Adrenal gland (tissue), 12 donors: Measurements from ENCODE around the gene MSN. TPM values are rescaled to one million over a fixed set of nuclear protein-coding genes. Genes with fewer than 3 reads are reported as not detected.

Source experiments
- DNase-seq, 7 donors: peaks; one replicate each; pipeline ENCODE4 v3.0.0-alpha.2; 2019 to 2020
- H3K27ac ChIP-seq, 5 donors: fragments of 200-600 bp; sonication (generic) in 4 of 5; 1 replicate in 3 of 5; 2 replicates in 2 of 5; pipeline versions ENCODE4 v1.5.1 to v1.8.0; 2016 to 2020; ENCODE audit warnings: mild to moderate bottlenecking in 1 of 5
- H3K27me3 ChIP-seq: fragments of 200-600 bp; 2 replicates; pipeline ENCODE4 v1.8.0; 2021
- H3K36me3 ChIP-seq, 2 donors: fragments of 200-600 bp; replicated peaks in 1 of 2; 1 replicate in 1 of 2; 2 replicates in 1 of 2; pipeline versions ENCODE4 v1.5.1 to v1.8.0; 2018 to 2022
- H3K4me1 ChIP-seq, 2 donors: fragments of 200-600 bp; replicated peaks in 1 of 2; 1 replicate in 1 of 2; 2 replicates in 1 of 2; pipeline versions ENCODE4 v1.5.1 to v1.8.0; 2018 to 2021
- H3K4me3 ChIP-seq, 4 donors: fragments of 200-600 bp; sonication (generic) in 3 of 4; one replicate each; pipeline ENCODE4 v1.5.1; 2016 to 2018
- H3K9me3 ChIP-seq, 3 donors: fragments of 200-600 bp; sonication (generic) in 1 of 3; replicated peaks in 1 of 3; 1 replicate in 2 of 3; 2 replicates in 1 of 3; pipeline versions ENCODE4 v1.5.1 to v1.8.0; 2016 to 2021
- CTCF ChIP-seq, 6 experiments: fragments of 450-650 bp in 4 of 6; fragments of 200-600 bp in 2 of 6; sonication (generic) in 1 of 6; IDR thresholded peaks; 1 replicate in 5 of 6; 2 replicates in 1 of 6; pipeline versions ENCODE4 v1.5.1 to v1.8.0; 2016 to 2021; ENCODE audit warnings: antibody characterized with exemption in 6 of 6, mild to moderate bottlenecking in 2 of 6, moderate library complexity in 1 of 6
- POLR2A ChIP-seq, 2 donors: fragments of 450-650 bp; IDR thresholded peaks; one replicate each; pipeline ENCODE4 v1.6.1; 2017; ENCODE audit warnings: antibody characterized with exemption in 2 of 2, mild to moderate bottlenecking in 2 of 2, moderate library complexity in 1 of 2
- WGBS, 4 donors: extraction: QIAGEN DNeasy Blood & Tissue Kit in 2 of 4; methylation state at CpG; one replicate each; pipeline versions ENCODE4 v1.1.5 to v1.1.7; 2013 to 2017; 5-methylcytosine and 5-hydroxymethylcytosine counted together
- intact Hi-C, 2 donors: fragments of 100-400 bp; cut with DNase I; formaldehyde crosslinking; loops; one replicate each; pipeline versions ENCODE4 v1.14.1 to v1.15.0; 2022 to 2023
- polyA plus RNA-seq, 3 donors: library from polyadenylated mRNA; stranded (reverse); fragments of 200-250 nt in 2 of 3; fragments of 350-450 nt in 1 of 3; fragmentation: Illumina TruSeq in 1 of 3; extraction: RNeasy Lipid Tissue Mini Kit (QIAGEN cat#74804) in 1 of 3; gene quantifications; one replicate each; pipeline ENCODE4 v1.2.3, GENCODE V29; 2013 to 2014
- total RNA-seq, 9 donors: library from RNA; depleted of rRNA in 4 of 9; stranded (reverse); fragments of >200 nt in 4 of 9; fragments of 120-200 nt in 1 of 9; fragmentation: NEBNext Ultra II Directional in 1 of 9; extraction: Animal tissue kit (Norgen Biotek cat#: 25700) in 1 of 9; gene quantifications; one replicate each; pipeline versions ENCODE4 v1.1.0 to v1.2.4, GENCODE V29; 2013 to 2023
- donor health status: healthy with polysubstance abuse.
- donor health status: Bipolar disorder and iron deficiency.
- donor health status: DM: yes; HTN: yes; CAD: no.
- donor health status: DM: no; HTN: no; CAD: no.
- donor health status: DM: no; HTN: no; CAD: no.
- donor health status: DM: yes; HTN: yes; CAD: no.

The MSN gene
- total and polyA plus RNA-seq, 12 donors, result 40.9 to 244 (median 178) TPM

- Histone ChIP-seq H3K4me3 (no peak overlapping the region), H3K27ac (peak overlapping the region in 2 of 5 donors; percentile 8 to 74), H3K27me3 (peaks cover 6% of the 10 kb centered on the region), H3K4me1 (peaks cover 9 to 27% of the 10 kb centered on the region in 2 donors), H3K36me3 (no peaks in the 10 kb centered on the region), H3K9me3 (no peaks in the 10 kb centered on the region)
- intact Hi-C loops, result loop anchor here in 1 of 2 donors (10.0 kb wide), 1 partner anchor 112 kb away; no protein-coding TSS in a partner anchor
- DNase-seq, result no peak
- TF ChIP-seq POLR2A (IDR thresholded peaks at IDR 0.05), result no peak
- no peak for TF ChIP-seq CTCF (IDR thresholded peaks at IDR 0.05)
- 48 to 86% (median 72%) methylated on average over 2 of the region's 2 CpGs for WGBS, 4 donors
Measured at GRCh38 chrX:65707151-65707550, 39.7 kb downstream of the MSN start.

- H3K36me3 ChIP-seq, result no peaks in the 10 kb centered on the region
- H3K4me1 ChIP-seq, result no peaks in the 10 kb centered on the region
- 50 to 72% (median 69%) methylated on average over 5 to 6 of the region's 6 CpGs for WGBS, 4 donors
- DNase-seq, result no peak
- no peaks in the 10 kb centered on the region for H3K9me3 ChIP-seq
- H3K27ac ChIP-seq, result no peak overlapping the region
- no peak overlapping the region for H3K4me3 ChIP-seq
- no peaks in the 10 kb centered on the region for H3K27me3 ChIP-seq
- intact Hi-C loops, result no loop called here
- TF ChIP-seq POLR2A (IDR thresholded peaks at IDR 0.05), result no peak
- TF ChIP-seq CTCF (IDR thresholded peaks at IDR 0.05), result no peak
Measured at GRCh38 chrX:65712005-65712806, 44.8 kb downstream of the MSN start.

GRCh38 chrX:65718538-65718937 is 51.1 kb downstream of the MSN start:
- TF ChIP-seq POLR2A (IDR thresholded peaks at IDR 0.05) (no peak), CTCF (IDR thresholded peaks at IDR 0.05) (no peak)
- DNase-seq, result peak in 3 of 7 donors; percentile 28 to 54 (median 42)
- Histone ChIP-seq H3K27me3 (no peaks in the 10 kb centered on the region), H3K27ac (no peak overlapping the region), H3K36me3 (peaks cover 0 to 10% of the 10 kb centered on the region in 2 donors), H3K4me1 (peaks cover 0 to 9% of the 10 kb centered on the region in 2 donors), H3K9me3 (no peaks in the 10 kb centered on the region), H3K4me3 (no peak overlapping the region)
- 63 to 83% (median 72%) methylated on average over 4 of the region's 4 CpGs for WGBS, 4 donors
- intact Hi-C loops, result no loop called here

GRCh38 chrX:65720381-65720964 is 53.0 kb downstream of the MSN start:
- Histone ChIP-seq H3K27ac (peak overlapping the region in 1 of 5 donors; percentile 20), H3K9me3 (no peaks in the 10 kb centered on the region), H3K27me3 (no peaks in the 10 kb centered on the region), H3K4me3 (no peak overlapping the region), H3K4me1 (peaks cover 0 to 9% of the 10 kb centered on the region in 2 donors), H3K36me3 (peaks cover 0 to 10% of the 10 kb centered on the region in 2 donors)
- intact Hi-C loops, result no loop called here
- WGBS, 4 donors, result 24 to 74% (median 59%) methylated on average over 2 of the region's 2 CpGs; no CpG with 5 or more reads in 1 of the 4 donors
- TF ChIP-seq CTCF (IDR thresholded peaks at IDR 0.05), result no peak
- no peak for TF ChIP-seq POLR2A (IDR thresholded peaks at IDR 0.05)
- DNase-seq, result peak in 6 of 7 donors; percentile 13 to 64 (median 28)
